D721Med (cell line): Measurements from ENCODE around the gene ATOX1.
"Not testable (repeated sequence)": the region's sequence is repeated elsewhere in the genome, so short reads cannot be mapped to it uniquely, and the experiment has no call there.

Experiments used
- DNase-seq: peaks from one replicate; pipeline ENCODE4 v3.0.0; 2011; ENCODE audit warnings: low spot score; ENCODE audit not compliant: insufficient read length
- FAIRE-seq: peaks from 2 replicates; lab custom pipeline; 2011; peaks lifted over from hg19 to GRCh38; lab: Jason Lieb, UNC
- CTCF ChIP-seq: IDR thresholded peaks from 2 replicates; pipeline ENCODE4 v1.5.1; 2012; ENCODE audit warnings: mild to moderate bottlenecking, control low read depth; ENCODE audit not compliant: insufficient read depth; ENCODE audit errors: missing control alignments

Gene ATOX1

DNA sequence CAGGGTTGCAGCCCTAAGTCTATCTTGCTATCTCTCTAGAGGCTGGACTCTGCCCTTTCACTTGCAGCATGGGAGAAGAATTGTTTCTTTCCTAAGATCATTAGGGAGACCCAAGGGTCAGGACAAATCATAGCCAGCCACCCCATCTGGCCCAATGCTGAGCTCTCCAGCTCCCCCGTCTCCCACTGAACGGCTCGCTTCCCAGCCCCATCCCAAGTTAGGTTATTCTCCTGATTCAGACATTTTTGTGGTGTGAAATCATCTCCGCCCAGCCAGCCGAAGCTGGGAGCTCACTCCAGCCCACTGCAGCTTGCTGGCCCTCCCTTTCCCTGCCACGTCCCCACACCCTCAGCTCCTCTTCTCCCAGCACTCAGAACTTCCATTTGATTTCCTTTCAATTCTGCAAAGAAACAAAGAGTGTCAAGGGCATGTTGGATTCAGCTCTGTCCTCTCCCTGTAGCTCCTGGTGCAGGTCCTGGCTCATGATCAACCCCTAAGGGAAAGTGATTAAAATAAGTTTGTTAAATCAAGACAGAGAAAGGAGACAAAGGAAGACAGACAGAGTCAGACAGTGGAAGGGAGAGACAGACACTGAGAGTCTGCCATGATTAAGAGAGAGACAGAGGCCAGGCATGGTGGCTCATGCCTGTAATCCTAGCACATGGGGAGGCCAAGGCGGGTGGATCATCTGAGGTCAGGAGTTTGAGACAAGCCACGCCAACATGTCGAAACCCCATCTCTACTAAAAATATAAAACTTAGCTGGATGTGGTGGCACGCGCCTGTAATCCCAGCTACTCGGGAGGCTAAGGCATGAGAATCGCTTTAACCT, 59.1 kb downstream of the ATOX1 start:
- FAIRE-seq (no peak), DNase-seq (no peak)
- no peak for TF ChIP-seq CTCF

DNA sequence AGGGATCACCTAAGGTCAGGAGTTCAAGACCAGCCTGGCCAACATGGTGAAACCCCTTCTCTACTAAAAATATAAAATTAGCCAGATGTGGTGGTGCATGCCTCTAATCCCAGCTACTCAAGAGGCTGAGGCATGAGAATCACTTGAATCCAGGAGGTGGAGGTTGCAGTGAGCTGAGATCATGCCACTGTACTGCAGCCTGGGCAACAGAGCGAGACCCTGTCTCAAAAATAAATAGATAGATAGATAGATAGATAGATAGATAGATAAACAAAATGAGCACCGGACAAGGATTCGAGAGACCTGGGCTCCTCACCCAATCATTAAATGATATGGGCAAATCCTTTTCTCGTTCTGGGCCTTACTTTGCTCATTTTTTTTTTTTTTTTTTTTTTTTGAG, 60.4 kb downstream of the ATOX1 start:
- not testable (repeated sequence) for FAIRE-seq, DNase-seq

DNA sequence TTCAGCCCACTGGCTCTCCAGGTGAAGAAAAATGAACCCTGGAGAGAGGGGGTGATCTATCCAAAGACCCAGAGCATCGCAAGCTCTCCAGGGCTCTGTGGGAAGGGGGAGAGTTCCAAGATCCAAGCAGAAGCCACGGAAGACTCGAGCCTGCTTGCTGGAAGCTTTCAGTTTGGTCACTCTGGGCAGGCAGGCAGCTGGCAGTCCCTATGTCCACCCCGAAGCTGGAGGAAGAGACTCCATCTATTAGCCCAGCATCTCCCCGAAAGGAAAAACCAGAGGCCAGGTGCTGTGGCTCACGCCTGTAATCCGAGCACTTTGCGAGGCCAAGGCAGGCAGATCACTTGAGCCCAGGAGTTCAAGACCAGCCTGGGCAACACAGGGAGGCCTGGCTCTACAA, 61.0 kb downstream of the ATOX1 start:
- DNase-seq (no peak), FAIRE-seq (no peak)
- TF ChIP-seq CTCF = no peak

DNA sequence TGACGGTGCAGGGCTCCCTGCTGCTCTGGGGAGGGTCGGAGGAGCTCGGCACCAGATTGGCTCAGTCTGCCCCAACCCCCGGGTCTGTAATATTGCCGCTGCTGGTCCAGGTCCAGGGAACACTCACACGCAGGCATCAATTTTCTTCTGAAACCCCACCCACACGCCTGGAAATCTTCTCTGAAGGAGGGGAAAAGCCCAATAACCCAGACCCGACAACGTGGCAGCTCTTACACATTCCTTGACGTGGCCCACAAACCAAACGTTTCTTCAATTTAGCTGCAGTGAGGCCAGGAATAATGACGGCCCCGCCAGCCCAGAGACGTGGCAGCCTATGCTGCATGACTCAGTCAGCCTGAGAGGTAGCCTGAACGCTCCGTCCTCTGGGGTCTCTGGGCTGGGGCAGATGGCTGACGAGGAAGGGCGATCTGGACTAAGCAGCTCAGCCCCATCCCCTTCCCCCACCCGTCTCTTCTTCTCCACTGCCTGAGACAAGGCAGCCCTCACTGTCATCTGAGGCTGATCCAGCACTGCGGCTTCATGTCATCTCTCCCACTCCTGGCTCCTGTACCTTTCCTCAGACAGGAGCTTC, 61.9 kb downstream of the ATOX1 start:
- DNase-seq (no peak), FAIRE-seq (no peak)
- TF ChIP-seq CTCF = no peak

- FAIRE-seq (no peak), DNase-seq (no peak)
- TF ChIP-seq CTCF = no peak
These were observed 63.0 kb downstream of the ATOX1 start for GRCh38 chr5:151695464-151695863.

DNA sequence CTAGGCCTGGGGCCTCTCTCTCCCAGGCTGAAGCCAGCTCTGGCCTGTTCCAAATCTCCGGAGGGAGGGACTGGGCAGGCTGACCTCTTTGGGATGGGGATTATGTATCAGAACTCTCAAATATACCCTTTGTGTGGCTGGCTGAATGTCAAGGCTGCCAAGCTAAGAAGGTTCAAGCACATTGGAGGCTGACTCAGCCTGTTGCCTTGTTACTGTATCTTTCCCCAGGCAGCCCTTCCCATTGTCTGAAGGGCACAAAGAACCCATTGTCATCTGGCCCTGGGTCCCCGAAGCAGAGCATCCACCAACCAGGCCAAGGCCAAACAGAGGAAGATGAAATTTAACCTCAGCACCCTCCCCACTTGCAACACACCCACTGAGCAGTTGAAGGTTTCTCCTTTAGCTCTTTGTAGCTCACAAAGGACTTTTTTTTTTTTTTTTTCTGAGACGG, 64.4 kb downstream of the ATOX1 start:
- FAIRE-seq = no peak
- TF ChIP-seq CTCF = no peak
- DNase-seq = no peak
